Left kidney (tissue), 2 donors: ENCODE measurements around the gene TRIM14. TPM values are rescaled to one million over a fixed set of nuclear protein-coding genes. Genes with fewer than 3 reads are reported as not detected.
"Not testable (repeated sequence)": the region's sequence is repeated elsewhere in the genome, so short reads cannot be mapped to it uniquely, and the experiment has no call there.

Experiments used
- DNase-seq: peaks from one replicate; pipeline ENCODE4 v3.0.0-alpha.2; 2013
- polyA plus RNA-seq: library from polyadenylated mRNA; unstranded; fragments of 120-200 nt; gene quantifications from one replicate; pipeline ENCODE4 v1.2.1, GENCODE V29; 2013; ENCODE audit not compliant: insufficient read length

The TRIM14 gene
- polyA plus RNA-seq, 1 donor, result 8.0 TPM

- DNase-seq, result no peak
Observed at GRCh38 chr9:98049288-98050072, 69.5 kb downstream of the TRIM14 start.

DNA sequence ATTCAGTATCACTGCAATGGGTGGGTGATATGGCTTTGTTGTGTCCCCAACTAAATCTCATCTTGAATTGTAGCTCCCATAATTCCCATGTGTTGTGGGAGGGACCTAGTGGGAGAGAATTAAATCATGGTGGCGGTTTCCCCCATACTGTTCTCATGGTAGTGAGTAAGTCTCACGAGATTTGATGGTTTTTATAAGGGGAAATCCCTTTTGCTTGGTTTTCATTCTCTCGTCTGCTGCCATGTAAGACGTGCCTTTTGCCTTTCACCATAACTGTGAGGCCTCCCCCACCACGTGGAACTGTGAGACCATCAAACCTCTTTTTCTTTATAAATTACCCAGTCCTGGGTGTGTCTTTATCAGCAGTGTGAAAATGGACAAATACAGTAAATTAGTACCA lies 72.0 kb downstream of the TRIM14 start:
- no peak for DNase-seq

DNA sequence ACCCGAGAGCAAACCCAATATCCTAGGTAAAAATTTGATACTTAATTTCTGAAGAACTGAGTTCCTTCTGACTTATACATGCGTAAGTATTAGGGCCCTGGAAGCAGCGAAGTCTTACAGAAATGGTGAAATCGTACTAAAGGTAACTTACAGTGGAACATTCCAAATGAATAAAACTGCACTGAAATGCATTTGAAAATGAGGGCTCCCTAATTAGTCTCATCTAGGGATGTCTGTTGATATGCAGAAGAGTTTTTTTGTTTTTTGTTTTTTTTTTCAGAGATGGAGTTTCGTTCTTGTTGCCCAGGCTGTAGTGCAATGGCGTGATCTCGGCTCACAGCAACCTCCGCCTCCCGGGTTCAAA lies 72.9 kb downstream of the TRIM14 start:
- DNase-seq, result no peak

DNA sequence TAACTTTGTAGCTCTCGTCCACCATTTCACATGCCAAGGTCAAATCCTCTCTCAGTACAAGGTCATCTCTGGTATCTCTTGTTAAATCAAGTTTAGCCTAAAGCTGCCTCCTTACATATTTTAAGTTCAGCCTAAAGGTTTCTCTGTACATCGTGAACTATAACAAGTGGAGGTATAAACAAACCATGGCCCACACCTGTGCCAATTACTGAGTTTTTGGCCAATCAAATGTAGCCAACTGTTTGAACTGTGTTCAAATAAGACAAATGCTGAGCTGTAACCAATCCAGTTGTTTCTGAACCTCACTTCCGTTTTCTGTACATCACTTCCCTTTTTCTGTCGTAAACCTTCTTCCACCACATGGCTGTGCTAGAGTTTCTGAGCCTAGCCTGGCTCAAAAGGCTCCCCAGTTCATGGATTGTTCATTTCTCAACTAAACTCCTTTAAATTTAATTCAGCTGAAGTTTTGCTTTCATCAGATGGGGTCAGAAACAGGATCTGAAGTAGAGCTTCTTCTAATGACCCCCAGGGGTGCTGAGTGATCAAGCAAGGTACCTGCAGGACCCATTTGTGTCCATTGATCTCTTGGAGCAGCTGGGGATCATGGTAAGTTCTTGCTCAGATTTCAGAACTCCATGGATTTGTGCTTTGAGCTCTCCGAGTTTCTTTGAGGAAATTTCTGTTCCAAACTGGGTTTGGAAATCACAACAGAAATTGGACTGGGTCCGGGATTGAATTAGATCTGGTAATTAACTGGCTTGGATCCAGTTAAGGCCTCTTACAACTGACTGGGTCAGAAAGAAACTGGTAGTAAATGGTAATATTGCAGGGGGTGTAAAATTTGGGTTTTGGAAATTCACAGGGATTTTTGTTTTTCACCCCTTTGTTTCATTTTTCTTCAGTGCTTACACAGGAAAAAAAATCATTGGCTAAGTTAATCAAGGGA lies 73.5 kb downstream of the TRIM14 start:
- no peak for DNase-seq

- DNase-seq, result no peak
Observed at GRCh38 chr9:98043915-98044314, 75.1 kb downstream of the TRIM14 start.

- no peak for DNase-seq
Observed at GRCh38 chr9:98040212-98040611, 78.8 kb downstream of the TRIM14 start.

GRCh38 chr9:98039607-98040017 lies 79.4 kb downstream of the TRIM14 start:
- no peak for DNase-seq

GRCh38 chr9:98038958-98039357 lies 80.1 kb downstream of the TRIM14 start:
- DNase-seq, result no peak

DNA sequence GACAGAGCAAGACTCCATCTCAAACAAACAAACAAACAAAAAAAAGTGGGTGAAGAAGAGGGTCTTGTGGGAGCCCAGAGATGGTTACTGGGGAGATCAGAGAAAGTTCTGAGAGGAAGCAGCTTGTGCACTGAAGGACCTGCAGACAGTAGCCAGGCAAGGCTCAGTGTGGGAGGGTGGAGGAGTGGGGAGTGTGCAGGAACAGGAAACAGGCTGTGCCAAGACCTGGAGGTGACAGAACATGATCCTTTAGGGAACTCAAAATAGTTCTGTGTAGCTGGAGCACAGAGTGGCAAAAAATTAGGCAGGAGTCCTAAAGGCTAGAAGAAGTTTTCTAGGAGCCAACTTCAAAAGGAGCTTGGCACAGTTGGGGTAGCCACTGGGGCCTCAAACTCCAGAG lies 81.7 kb downstream of the TRIM14 start:
- DNase-seq, result no peak

DNA sequence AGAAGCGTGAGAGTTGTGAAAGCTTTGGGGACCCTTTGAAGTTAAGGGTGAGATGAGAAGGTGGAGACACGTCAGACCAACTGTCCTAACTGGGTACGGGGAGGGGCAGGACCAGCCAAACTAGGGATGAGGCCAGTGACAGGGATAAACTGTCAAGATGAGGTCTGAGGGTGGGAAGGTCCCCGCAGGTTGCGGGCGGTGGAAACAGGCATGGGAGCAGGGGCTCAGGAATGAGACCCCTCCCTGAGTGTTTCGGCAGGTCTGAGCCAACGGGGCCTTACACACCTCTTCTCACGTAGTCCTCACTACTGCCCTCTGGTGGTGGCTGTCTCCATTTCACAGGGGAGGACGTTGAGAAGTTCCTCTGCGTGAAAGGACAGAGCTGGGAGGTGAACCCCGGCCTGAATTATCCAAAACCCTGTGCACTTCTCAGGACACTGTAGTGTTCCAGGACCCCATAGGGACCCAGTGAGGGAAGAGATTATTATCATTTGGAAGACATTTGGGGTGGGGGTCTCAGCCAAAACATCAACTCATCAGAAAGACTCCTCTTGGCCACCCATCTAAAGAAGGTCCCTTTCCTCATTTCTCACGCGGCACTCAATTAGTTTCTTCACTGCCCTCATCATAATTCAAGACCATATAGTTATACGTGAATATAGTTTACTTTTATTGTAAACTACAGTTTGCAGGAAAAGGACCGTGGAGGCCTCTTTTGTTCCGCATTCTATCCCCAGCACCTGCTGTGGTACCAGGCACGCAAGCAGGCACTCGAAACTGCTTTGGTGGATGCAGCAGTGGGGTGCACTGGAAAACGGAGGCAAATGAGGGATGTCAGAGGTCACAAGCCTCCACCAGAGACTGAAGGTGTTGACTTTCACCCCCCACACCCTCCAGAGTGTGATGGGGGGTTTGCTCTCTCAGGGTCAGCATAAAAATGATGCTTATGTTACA lies 84.2 kb downstream of the TRIM14 start:
- DNase-seq, result peak; percentile 70

- no peak for DNase-seq
Observed at GRCh38 chr9:98031935-98032334, 87.1 kb downstream of the TRIM14 start.

- no peak for DNase-seq
Observed at GRCh38 chr9:98031169-98031568, 87.9 kb downstream of the TRIM14 start.

DNA sequence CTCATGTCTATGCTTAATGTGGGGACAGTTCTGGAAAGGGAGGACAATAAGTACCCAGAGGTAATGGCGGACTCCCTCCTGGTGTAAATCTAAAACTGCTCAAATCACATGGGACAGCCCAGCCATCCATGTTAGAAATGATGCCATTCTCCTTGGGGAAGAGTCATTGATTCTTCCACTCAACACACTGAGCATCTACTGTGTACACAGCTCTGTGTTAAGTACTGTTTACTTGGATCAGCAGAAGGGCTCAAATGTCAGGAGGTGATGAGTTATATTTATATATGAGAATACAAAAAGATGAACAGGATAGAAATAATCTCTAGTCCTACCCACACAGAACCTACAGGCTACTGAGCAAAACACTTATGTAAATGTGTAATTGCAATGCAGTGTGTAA lies 94.3 kb downstream of the TRIM14 start:
- DNase-seq, result no peak

- no peak for DNase-seq
Observed at GRCh38 chr9:98022447-98022846, 96.6 kb downstream of the TRIM14 start.

DNA sequence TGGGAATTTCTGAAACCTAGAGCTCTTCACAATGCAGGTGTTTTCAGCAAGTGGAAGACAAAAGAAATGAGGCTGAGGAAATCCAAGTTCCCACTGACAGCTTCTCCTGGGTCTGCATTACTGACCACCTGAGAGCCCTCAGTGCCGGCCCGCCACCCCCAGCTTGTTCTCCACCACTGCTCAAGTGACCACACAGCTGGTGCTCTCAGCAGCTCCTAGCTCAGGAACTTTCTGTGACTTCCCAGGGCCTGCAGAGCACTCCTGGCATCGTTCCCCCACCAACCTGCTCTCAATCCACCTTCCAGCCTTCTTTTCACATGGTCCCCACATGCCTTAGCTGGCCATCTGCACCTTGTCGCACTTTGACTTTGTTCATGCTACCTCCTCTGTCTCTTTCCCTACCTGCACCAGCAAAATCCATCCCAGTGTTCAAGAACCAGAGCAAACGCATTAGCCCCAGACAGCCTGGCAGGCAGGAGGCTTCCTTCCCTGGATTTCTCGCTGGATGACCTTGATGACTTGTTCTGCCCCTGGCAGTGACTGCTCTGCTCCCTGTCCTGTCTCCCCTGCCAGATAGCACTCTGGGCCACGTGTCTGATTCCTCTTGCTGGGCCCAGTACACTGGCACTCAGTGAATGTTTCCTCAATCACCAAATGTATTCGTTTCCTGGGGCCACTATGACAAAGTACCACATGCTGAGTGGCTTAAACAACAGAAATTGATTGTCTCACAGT lies 97.5 kb downstream of the TRIM14 start:
- no peak for DNase-seq

GRCh38 chr9:98020476-98021145 lies 98.4 kb downstream of the TRIM14 start:
- DNase-seq, result peak; percentile 17

DNA sequence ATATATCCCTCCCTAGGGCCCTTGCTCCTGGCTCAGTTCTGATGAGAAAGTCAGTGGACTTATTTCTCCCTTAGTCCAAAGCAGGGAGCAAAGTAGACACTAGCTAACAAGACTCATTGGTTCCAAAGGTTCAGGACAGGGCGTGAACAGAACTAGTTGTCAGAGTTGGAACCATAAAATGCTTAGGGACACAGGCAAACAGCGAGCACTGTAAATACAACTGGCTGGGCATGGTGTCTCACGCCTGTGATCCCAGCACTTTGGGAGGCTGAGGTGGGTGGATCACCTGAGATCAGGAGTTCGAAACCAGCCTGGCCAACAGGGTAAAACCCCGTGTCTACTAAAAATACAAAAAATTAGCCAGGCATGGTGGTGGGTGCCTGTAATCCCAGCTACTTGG lies 99.2 kb downstream of the TRIM14 start:
- DNase-seq, result not testable (repeated sequence)
